Activated CD4-positive, alpha-beta T cell treated with anti-CD3 and anti-CD28 coated beads, Interleukin-2, amount 10 ng/mL, durations not matched to agents 24 days and 14 days (primary cell): ENCODE data around the gene TOMT. TPM values are rescaled to one million over a fixed set of nuclear protein-coding genes. Genes with fewer than 3 reads are reported as not detected.
"Not testable (repeated sequence)": the region's sequence is repeated elsewhere in the genome, so short reads cannot be mapped to it uniquely, and the experiment has no call there.

Experiments used
- DNase-seq: peaks from one replicate; pipeline ENCODE4 v3.0.0; 2022
- H3K27ac Mint-ChIP-seq: one replicate; pipeline ENCODE4 v1.8.0; 2022; ENCODE audit warnings: mild to moderate bottlenecking, mixed read lengths
- H3K27me3 Mint-ChIP-seq: one replicate; pipeline ENCODE4 v1.8.0; 2022; ENCODE audit warnings: mixed read lengths
- H3K36me3 Mint-ChIP-seq: one replicate; pipeline ENCODE4 v1.8.0; 2022; ENCODE audit warnings: low read depth, mild to moderate bottlenecking, mixed read lengths
- H3K4me1 Mint-ChIP-seq: one replicate; pipeline ENCODE4 v1.8.0; 2021; ENCODE audit warnings: mixed read lengths
- H3K4me3 Mint-ChIP-seq: one replicate; pipeline ENCODE4 v1.8.0; 2022; ENCODE audit warnings: mild to moderate bottlenecking, moderate library complexity, mixed read lengths
- H3K9me3 Mint-ChIP-seq: one replicate; pipeline ENCODE4 v1.8.0; 2021; ENCODE audit warnings: mixed read lengths
- intact Hi-C: fragments of 100-400 bp; cut with micrococcal nuclease; formaldehyde crosslinking; loops from one replicate; pipeline ENCODE4 v1.15.1; 2023
- total RNA-seq: library from RNA; stranded (reverse); gene quantifications from 2 replicates; pipeline ENCODE4 v1.2.3, GENCODE V29; 2022

The TOMT gene
- total RNA-seq, 1 donor from 2014 or later, result not detected

DNA sequence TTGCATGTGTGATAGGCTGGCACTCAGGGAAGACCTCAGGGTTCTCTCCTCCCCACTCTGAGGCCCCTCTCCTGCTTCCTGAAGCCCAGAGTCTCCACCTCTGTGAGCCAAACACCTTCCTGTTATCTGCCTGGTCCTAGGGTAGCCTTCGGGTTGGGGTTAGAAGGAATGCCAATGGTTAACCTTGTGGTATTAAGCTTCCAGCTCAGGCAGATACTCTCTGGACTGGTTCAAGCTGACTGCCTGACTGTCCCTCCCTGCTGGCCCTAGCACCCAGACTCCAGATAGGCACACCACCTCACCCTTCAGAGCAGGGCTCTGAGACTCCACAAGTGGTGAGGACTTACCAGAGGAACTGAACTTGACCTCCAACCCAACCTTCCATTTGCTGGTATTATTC lies 36.8 kb downstream of the TOMT start:
- H3K27ac Mint-ChIP-seq, H3K4me3 Mint-ChIP-seq, DNase-seq, H3K27me3 Mint-ChIP-seq, H3K36me3 Mint-ChIP-seq, H3K9me3 Mint-ChIP-seq: not testable (repeated sequence)
- intact Hi-C loops, result loop anchor here (5.0 kb wide), 1 partner anchor 40 kb away; the partner anchor contains the start of gene LAMTOR1
- peaks cover 25% of the 10 kb centered on the region for H3K4me1 Mint-ChIP-seq

DNA sequence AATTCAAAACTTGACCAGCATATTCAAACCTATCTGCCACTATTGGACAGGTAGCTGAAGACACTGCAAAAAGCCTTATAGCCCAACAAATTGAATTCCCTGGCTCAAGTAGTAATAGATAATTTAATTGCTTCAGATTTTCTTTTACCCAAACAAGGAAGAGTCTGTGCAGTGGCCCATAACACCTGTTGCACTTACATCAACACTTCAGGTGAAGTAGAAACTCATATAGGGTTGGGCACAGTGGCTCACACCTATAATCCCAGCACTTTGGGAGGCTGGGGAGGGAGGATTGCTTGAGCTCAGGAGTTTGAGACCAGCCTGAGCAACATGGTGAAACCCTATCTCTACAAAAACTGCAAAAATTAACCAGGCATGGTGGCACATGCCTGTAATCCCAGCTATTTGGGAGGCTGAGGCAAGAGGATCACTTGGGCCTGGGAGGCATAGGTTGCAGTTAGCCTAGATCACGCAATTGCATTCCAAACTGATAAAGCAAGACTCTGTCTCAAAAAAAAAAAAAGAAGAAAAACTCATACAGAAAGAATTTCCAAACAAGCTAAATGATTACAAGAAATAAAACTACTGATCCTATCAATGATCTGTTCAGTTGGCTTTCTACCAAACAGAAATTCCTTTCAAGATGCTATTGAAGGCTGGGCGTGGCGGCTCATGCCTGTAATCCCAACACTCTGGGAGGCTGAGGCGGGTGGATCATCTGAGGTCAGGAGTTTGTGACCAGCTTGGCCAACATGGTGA lies 39.3 kb downstream of the TOMT start:
- no peaks in the 10 kb centered on the region for H3K36me3 Mint-ChIP-seq
- H3K27me3 Mint-ChIP-seq, result peaks cover 5% of the 10 kb centered on the region
- intact Hi-C loops, result loop anchor here (1.0 to 5.0 kb wide), 2 partner anchors 43 to 120 kb away; partner anchors contain the start of gene LAMTOR1

DNA sequence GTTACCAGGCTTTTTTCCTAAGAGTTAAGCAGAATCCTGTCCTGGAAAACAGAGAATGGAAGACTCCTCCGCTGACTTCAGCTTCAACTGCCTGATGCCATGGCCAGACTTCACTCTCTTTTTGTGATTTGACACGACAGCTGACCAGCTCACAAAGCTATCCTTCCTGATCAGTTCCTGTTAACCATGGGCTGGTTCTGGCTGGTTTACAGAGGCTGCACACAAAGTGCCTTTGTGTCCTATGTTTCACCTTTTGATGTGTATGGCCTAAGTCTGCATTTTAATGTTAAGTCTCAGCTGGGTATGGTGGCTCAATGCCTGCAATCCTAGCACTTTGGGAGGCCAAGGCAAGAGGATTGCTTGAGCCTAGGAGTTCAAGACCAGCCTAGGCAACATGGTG lies 40.9 kb downstream of the TOMT start:
- Mint-ChIP-seq H3K4me3 (no peak overlapping the region), H3K36me3 (no peaks in the 10 kb centered on the region), H3K27me3 (peaks cover 7% of the 10 kb centered on the region), H3K9me3 (no peaks in the 10 kb centered on the region), H3K4me1 (peaks cover 10% of the 10 kb centered on the region), H3K27ac (no peak overlapping the region)
- intact Hi-C loops, result no loop called here
- DNase-seq, result no peak

More for the DNA sequence above, 39.3 kb downstream of the TOMT start:
- Mint-ChIP-seq H3K4me3 (no peak overlapping the region), H3K4me1 (peaks cover 22% of the 10 kb centered on the region), H3K9me3 (no peaks in the 10 kb centered on the region), H3K27ac (no peak overlapping the region)
- DNase-seq, result no peak

DNA sequence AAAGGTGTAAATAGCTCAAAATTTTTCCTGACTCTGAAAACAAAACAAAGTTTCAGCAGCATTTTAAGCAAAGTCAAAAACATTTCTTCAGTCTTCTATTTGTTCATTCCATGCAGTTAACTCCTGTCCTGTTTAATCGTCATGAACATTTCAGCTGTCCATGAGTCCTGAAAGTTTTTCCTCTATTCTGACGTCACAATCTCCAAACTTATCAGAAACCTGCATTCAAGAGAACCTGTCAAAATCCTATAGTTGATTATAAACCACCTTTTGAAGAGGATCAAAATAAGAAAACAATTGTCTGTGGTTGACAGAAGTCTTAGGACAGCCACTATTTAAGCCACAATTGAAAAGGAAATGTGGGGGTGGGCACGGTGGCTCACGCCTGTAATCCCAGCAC lies 45.2 kb downstream of the TOMT start:
- H3K27ac Mint-ChIP-seq, result no peak overlapping the region
- no peak for DNase-seq

DNA sequence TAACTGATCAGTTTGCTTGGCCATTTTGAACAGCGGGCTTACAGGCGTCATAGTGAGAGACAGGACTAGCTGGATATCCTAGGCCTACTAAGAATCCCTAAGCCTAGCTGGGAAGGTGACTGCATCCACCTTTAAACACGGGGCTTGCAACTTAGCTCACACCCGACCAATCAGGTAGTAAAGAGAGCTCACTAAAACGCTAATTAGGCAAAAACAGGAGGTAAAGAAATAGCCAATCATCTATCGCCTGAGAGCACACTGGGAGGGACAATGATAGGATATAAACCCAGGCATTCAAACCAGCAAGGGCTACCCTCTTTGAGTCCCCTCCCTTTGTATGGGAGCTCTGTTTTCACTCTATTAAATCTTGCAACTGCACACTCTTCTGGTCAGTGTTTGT lies 48.1 kb downstream of the TOMT start:
- H3K4me1 Mint-ChIP-seq, intact Hi-C loops, H3K9me3 Mint-ChIP-seq: not testable (repeated sequence)

More for the DNA sequence above, 45.2 kb downstream of the TOMT start:
- Mint-ChIP-seq H3K4me3 (no peak overlapping the region), H3K9me3 (no peaks in the 10 kb centered on the region), H3K4me1 (no peaks in the 10 kb centered on the region), H3K36me3 (no peaks in the 10 kb centered on the region), H3K27me3 (peaks cover 13% of the 10 kb centered on the region)
- intact Hi-C loops, result no loop called here

DNA sequence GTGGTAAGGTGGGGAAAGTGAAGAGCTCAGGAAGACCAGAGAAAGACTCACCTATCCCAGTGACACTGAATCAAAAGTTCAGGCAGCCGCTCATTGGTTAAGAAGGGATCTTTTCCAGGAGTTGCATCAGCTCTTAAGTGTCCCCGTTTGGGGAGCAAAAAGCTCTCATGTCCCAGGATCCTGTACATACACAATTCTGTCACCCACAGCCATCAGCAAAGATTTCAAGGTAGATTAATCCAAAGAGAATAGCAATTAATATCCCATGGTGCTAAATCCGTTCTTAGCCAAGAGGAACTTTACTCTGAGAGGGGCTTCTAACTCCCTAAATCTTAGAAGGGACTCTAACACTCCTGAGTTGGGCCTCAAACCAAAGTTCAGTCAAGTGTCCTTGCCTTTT lies 49.1 kb downstream of the TOMT start:
- intact Hi-C loops, result no loop called here
- DNase-seq, result no peak
- H3K27ac Mint-ChIP-seq, result no peak overlapping the region
- no peaks in the 10 kb centered on the region for H3K9me3 Mint-ChIP-seq
- H3K4me3 Mint-ChIP-seq, result no peak overlapping the region
- peaks cover 13% of the 10 kb centered on the region for H3K27me3 Mint-ChIP-seq
- H3K36me3 Mint-ChIP-seq, result no peaks in the 10 kb centered on the region
- H3K4me1 Mint-ChIP-seq, result no peaks in the 10 kb centered on the region

More for the DNA sequence above, 48.1 kb downstream of the TOMT start:
- H3K36me3 Mint-ChIP-seq, H3K4me3 Mint-ChIP-seq, DNase-seq, H3K27ac Mint-ChIP-seq: not testable (repeated sequence)
- H3K27me3 Mint-ChIP-seq, result peaks cover 15% of the 10 kb centered on the region

DNA sequence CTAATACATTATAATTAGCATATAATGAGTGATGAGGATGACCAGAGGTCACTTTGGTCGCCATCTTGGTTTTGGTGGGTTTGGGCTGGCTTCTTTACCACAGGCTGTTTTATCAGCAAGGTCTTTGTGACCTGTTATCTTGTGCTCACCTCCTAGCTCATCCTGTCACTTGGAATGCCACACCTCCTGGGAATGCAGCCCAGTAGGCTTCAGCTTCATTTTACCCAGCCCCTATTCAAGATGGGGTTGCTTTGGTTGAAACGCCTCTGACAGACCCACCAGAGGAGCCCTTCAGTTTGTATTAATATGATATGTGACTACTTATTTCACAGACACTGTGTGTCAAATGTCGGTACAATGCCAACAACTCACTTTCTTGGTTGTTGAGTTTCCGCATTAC lies 50.0 kb downstream of the TOMT start:
- H3K27ac Mint-ChIP-seq, result no peak overlapping the region
- peaks cover 19% of the 10 kb centered on the region for H3K27me3 Mint-ChIP-seq
- no peak for DNase-seq
- no peaks in the 10 kb centered on the region for H3K36me3 Mint-ChIP-seq
- H3K9me3 Mint-ChIP-seq, result no peaks in the 10 kb centered on the region
- intact Hi-C loops, result no loop called here
- no peak overlapping the region for H3K4me3 Mint-ChIP-seq
- no peaks in the 10 kb centered on the region for H3K4me1 Mint-ChIP-seq

DNA sequence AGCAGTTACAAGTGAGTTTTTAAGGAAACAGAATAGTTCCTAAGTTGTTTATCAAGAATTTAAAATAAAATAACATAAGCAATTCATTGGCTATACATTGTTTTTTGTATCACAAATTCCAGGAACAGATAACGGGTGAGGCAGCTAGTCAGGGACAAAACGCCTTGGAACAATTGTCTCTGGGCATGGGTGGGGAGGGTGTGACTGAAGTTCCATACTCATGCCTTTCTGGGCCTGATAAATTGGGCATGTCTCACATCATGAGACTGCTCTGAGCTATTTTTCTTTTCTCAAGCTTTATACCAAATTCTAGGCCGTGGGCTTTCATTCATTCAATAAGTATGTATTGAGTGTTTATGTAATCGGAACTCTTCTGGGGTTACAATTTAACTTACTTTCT lies 51.4 kb downstream of the TOMT start:
- Mint-ChIP-seq H3K4me3 (no peak overlapping the region), H3K4me1 (no peaks in the 10 kb centered on the region), H3K9me3 (no peaks in the 10 kb centered on the region), H3K27me3 (peaks cover 19% of the 10 kb centered on the region), H3K27ac (no peak overlapping the region), H3K36me3 (no peaks in the 10 kb centered on the region)
- DNase-seq, result no peak
- intact Hi-C loops, result no loop called here

Other genes with a start within 250 kb of the TOMT start
- not detected in 2 replicates for gene DEFB131B, start 227.5 kb upstream of the TOMT start, total RNA-seq
- 20.7 and 20.9 TPM in 2 replicates for gene XNDC1N, start 177.3 kb upstream of the TOMT start, total RNA-seq
- 56.4 and 65.4 TPM in 2 replicates for gene RNF121, start 176.9 kb upstream of the TOMT start, total RNA-seq
- gene IL18BP, start 107.0 kb upstream of the TOMT start, total RNA-seq, result 15.0 and 19.9 TPM in 2 replicates
- 138 and 149 TPM in 2 replicates for gene NUMA1, start 25.4 kb upstream of the TOMT start, total RNA-seq
- gene LRRC51, start 25.1 kb upstream of the TOMT start, total RNA-seq, result 7.0 and 7.1 TPM in 2 replicates
- gene LAMTOR1, start 2.6 kb upstream of the TOMT start, total RNA-seq, result 78.6 and 81.4 TPM in 2 replicates
- 52.1 and 54.9 TPM in 2 replicates for gene ANAPC15, start 6.8 kb downstream of the TOMT start, total RNA-seq
- gene FOLR3, start 29.8 kb downstream of the TOMT start, total RNA-seq, result not detected in 2 replicates
- not detected in 2 replicates for gene FOLR1, start 86.2 kb downstream of the TOMT start, total RNA-seq
- gene FOLR2, start 110.9 kb downstream of the TOMT start, total RNA-seq, result not detected in 2 replicates
- 123 and 144 TPM in 2 replicates for gene INPPL1, start 118.8 kb downstream of the TOMT start, total RNA-seq
- gene PHOX2A, start 138.3 kb downstream of the TOMT start, total RNA-seq, result not detected in 2 replicates